A673 (cell line): Measurements from ENCODE around the gene LBHD2. TPM values are rescaled to one million over a fixed set of nuclear protein-coding genes. Genes with fewer than 3 reads are reported as not detected.

ENCODE experiments used
- BruUV-seq: library from RNA; stranded (reverse); fragments of 400-500 nt; replicated peaks from 2 replicates; lab custom pipeline; 2021; lab: Mats Ljungman, UMichigan
- CTCF ChIA-PET: fragments of 300-600 bp; sonication (Branson Sonifier 250); formaldehyde crosslinking; loops from one replicate; lab custom pipeline; 2022; ENCODE audit warnings: antibody characterized with exemption; lab: Charles Lee
- POLR2A ChIA-PET: fragments of 300-600 bp; sonication (Branson Sonifier 250); formaldehyde crosslinking; loops from one replicate; lab custom pipeline; 2022; ENCODE audit warnings: antibody characterized with exemption; ENCODE audit not compliant: low non-redundant PET; lab: Charles Lee
- DNase-seq: peaks from one replicate; pipeline ENCODE4 v3.0.0-alpha.2; 2015; ENCODE audit warnings: low spot score
- H3K27ac ChIP-seq: fragments of 200-600 bp; sonication (generic); 2 replicates; pipeline ENCODE4 v1.5.1; 2016; ENCODE audit warnings: mixed run types, low read depth, mild to moderate bottlenecking, mixed read lengths, antibody characterized with exemption, low read length; ENCODE audit not compliant: poor library complexity, severe bottlenecking
- H3K27me3 ChIP-seq: fragments of 200-600 bp; sonication (generic); replicated peaks from 2 replicates; pipeline ENCODE4 v1.6.1; 2017; ENCODE audit warnings: mixed run types, low read depth, mild to moderate bottlenecking, mixed read lengths, antibody characterized with exemption, low read length; ENCODE audit not compliant: insufficient read depth, poor library complexity
- H3K36me3 ChIP-seq: fragments of 200-600 bp; sonication (generic); 2 replicates; pipeline ENCODE4 v1.6.1; 2016; ENCODE audit warnings: mixed run types, mild to moderate bottlenecking, mixed read lengths, antibody characterized with exemption, low read length; ENCODE audit not compliant: insufficient read depth, poor library complexity, severe bottlenecking
- H3K4me1 ChIP-seq: fragments of 200-600 bp; sonication (generic); 2 replicates; pipeline ENCODE4 v1.6.1; 2017; ENCODE audit warnings: mixed run types, mild to moderate bottlenecking, mixed read lengths, antibody characterized with exemption, low read length; ENCODE audit not compliant: insufficient read depth, poor library complexity, severe bottlenecking
- H3K4me3 ChIP-seq: fragments of 200-600 bp; sonication (generic); 2 replicates; pipeline ENCODE4 v1.5.1; 2016; ENCODE audit warnings: low read depth, mixed run types, mild to moderate bottlenecking, mixed read lengths, low read length; ENCODE audit not compliant: poor library complexity, severe bottlenecking
- H3K9me3 ChIP-seq: fragments of 200-600 bp; sonication (generic); 2 replicates; pipeline ENCODE4 v1.6.1; 2016; ENCODE audit warnings: mixed run types, low read depth, mild to moderate bottlenecking, mixed read lengths, antibody characterized with exemption, low read length; ENCODE audit not compliant: poor library complexity, severe bottlenecking
- CTCF ChIP-seq: fragments of 300-800, 200-600 bp; sonication (generic); conservative IDR thresholded peaks from 2 replicates; pipeline ENCODE4 v1.5.1; 2017; ENCODE audit warnings: low read depth, mild to moderate bottlenecking, antibody characterized with exemption, low read length, moderate library complexity, mixed read lengths
- EZH2 ChIP-seq: fragments of 200-600 bp; sonication (generic); IDR thresholded peaks from 2 replicates; pipeline ENCODE4 v1.6.1; 2017; ENCODE audit warnings: borderline replicate concordance, low read depth, mild to moderate bottlenecking, mixed read lengths, antibody characterized with exemption, low read length; ENCODE audit not compliant: poor library complexity, severe bottlenecking
- intact Hi-C: fragments of 100-400 bp; cut with micrococcal nuclease; formaldehyde crosslinking; loops from one replicate; pipeline ENCODE4 v1.10.0; 2022; ENCODE audit not compliant: unreplicated experiment
- total RNA-seq: library from RNA; stranded (reverse); gene quantifications from 2 replicates; pipeline ENCODE4 v1.2.3, GENCODE V29; 2021

Gene LBHD2
- total RNA-seq, 1 experiment from 2014 or later = 0.99 TPM

- intact Hi-C loops = no loop called here
- ChIA-PET POLR2A (no interaction called here), CTCF (interaction anchor here (0.7 to 1.6 kb wide), 2 partner anchors 8 to 521 kb away, joined by 4 to 6 read pairs; no protein-coding TSS in a partner anchor)
- H3K4me3 ChIP-seq = no peak overlapping the region
- H3K27me3 ChIP-seq = no peaks in the 10 kb centered on the region
- no peaks in the 10 kb centered on the region for H3K9me3 ChIP-seq
- DNase-seq = no peak
- no TSS peak for BruUV-seq
- no peak for TF ChIP-seq CTCF
- TF ChIP-seq EZH2 = no peak
- no peak overlapping the region for H3K27ac ChIP-seq
- H3K4me1 ChIP-seq = peaks cover under 1% of the 10 kb centered on the region
- no peaks in the 10 kb centered on the region for H3K36me3 ChIP-seq
Observed at GRCh38 chr14:103096387-103096786, 12.4 kb downstream of the LBHD2 start.

GRCh38 chr14:103097244-103097993 is 13.4 kb downstream of the LBHD2 start:
- no TSS peak for BruUV-seq
- Histone ChIP-seq H3K27ac (no peak overlapping the region), H3K4me1 (no peaks in the 10 kb centered on the region), H3K27me3 (peaks cover 6% of the 10 kb centered on the region), H3K36me3 (no peaks in the 10 kb centered on the region), H3K4me3 (no peak overlapping the region), H3K9me3 (no peaks in the 10 kb centered on the region)
- ChIA-PET CTCF (no interaction called here), POLR2A (no interaction called here)
- intact Hi-C loops = no loop called here
- TF ChIP-seq CTCF = no peak
- TF ChIP-seq EZH2 = no peak
- DNase-seq = no peak

- no peaks in the 10 kb centered on the region for H3K9me3 ChIP-seq
- peaks cover 14% of the 10 kb centered on the region for H3K27me3 ChIP-seq
- intact Hi-C loops = no loop called here
- TF ChIP-seq CTCF (no peak), EZH2 (no peak)
- DNase-seq = no peak
- no peaks in the 10 kb centered on the region for H3K36me3 ChIP-seq
- BruUV-seq = no TSS peak
- no peak overlapping the region for H3K27ac ChIP-seq
- POLR2A ChIA-PET = no interaction called here
- CTCF ChIA-PET = no interaction called here
- H3K4me3 ChIP-seq = no peak overlapping the region
- H3K4me1 ChIP-seq = peaks cover under 1% of the 10 kb centered on the region
Observed at GRCh38 chr14:103097994-103098957, 14.3 kb downstream of the LBHD2 start.
